Fibroblast of villous mesenchyme (primary cell): ENCODE measurements around the gene KDM2B. TPM values are rescaled to one million over a fixed set of nuclear protein-coding genes. Genes with fewer than 3 reads are reported as not detected.
A peak's percentile ranks its signal among the peaks of the same experiment; 100 is the strongest.

ENCODE experiments used
- DNase-seq: peaks from one replicate; pipeline ENCODE4 v3.0.0-alpha.2; 2010; ENCODE audit warnings: low read depth
- H3K4me3 ChIP-seq: 2 replicates; pipeline ENCODE4 v1.5.1; 2011; ENCODE audit warnings: low read depth, mild to moderate bottlenecking, low read length
- CTCF ChIP-seq: IDR thresholded peaks from 2 replicates; pipeline ENCODE4 v1.5.1; 2012; ENCODE audit warnings: low read depth, mild to moderate bottlenecking, low read length; ENCODE audit not compliant: insufficient read depth
- total RNA-seq: library from RNA; depleted of rRNA; stranded (reverse); fragments of >200 nt; gene quantifications from 2 replicates; pipeline ENCODE4 v1.2.3, GENCODE V29; 2012

The KDM2B gene
- total RNA-seq, 1 donor, result 28.1 TPM

GRCh38 chr12:121443911-121444841 is 136.6 kb downstream of the KDM2B start:
- no peak for TF ChIP-seq CTCF
- DNase-seq, result no peak

GRCh38 chr12:121443193-121443870 is 137.5 kb downstream of the KDM2B start:
- DNase-seq, result peak; percentile 71
- peak; percentile 87 for TF ChIP-seq CTCF
- no peak overlapping the region for H3K4me3 ChIP-seq

More at GRCh38 chr12:121443911-121444841, 136.6 kb downstream of the KDM2B start:
- no peak overlapping the region for H3K4me3 ChIP-seq

DNA sequence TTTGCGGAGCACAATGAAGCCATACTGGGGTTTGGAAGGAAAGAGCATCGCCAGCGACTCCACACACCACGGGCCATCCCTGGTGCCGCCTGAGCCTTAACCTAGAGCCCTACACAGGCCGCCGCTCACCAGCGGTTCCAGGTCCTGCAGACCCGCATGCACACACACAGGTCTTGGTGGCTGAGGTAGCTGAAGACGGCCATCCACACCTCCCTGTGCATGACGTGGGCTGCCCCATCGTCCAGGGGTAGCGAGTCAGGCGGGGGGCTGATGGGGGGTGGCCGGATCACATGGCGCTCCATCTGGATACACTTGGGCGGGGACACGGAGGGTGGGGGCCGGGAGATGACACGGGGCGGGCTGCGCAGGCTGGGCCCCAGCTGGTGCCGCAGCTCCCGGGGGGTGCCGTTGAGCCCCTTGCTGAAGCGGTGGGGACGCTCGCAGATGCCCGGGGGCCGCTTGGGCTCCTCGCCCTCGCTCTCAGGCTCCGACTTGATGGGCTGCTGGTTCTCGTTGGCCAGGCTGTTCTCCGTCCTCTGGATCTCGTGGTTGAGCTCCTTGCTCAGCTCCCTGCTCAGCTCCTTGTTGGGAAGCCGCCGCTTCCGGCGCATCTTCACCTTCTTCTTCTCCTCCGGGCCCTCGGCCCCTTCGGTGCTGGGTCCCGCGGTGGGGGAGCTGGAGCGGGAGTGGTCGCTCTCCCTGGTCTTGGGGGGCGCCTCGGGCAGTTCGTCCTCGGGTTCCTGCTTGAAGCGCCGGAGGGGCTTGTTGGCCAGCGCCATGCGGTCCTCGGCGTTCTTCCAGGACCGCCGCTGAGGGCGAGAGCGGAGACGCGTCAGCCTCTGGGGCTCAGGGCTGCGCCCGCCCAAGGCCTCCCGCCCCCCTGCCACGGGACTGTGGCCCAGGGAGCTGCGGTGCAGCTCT is 138.5 kb downstream of the KDM2B start:
- TF ChIP-seq CTCF, result no peak
- no peak overlapping the region for H3K4me3 ChIP-seq
- no peak for DNase-seq

DNA sequence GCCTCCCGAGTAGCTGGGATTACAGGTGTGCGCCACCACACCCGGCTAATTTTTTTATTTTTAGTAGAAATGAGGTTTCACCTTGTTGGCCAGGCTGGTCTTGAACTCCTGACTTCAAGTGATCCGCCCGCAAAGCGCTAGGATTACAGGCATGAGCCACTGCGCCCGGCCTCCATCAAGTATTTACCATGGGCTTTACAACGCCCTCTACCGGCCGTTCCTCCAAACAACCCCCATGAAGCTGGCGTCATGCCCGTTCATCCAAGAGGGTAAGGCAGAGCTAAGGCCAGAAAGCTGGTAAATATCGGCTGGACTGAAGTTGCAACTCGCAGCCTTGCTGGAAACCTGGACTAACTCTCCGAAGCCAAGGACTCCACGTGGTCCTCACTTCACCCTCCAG is 139.3 kb downstream of the KDM2B start:
- DNase-seq, result no peak
- no peak overlapping the region for H3K4me3 ChIP-seq
- TF ChIP-seq CTCF, result peak; percentile 18

GRCh38 chr12:121440768-121441167 is 140.1 kb downstream of the KDM2B start:
- no peak for DNase-seq
- no peak for TF ChIP-seq CTCF

GRCh38 chr12:121439715-121440114 is 141.1 kb downstream of the KDM2B start:
- H3K4me3 ChIP-seq, result no peak overlapping the region
- TF ChIP-seq CTCF, result no peak
- no peak for DNase-seq

More at GRCh38 chr12:121440768-121441167, 140.1 kb downstream of the KDM2B start:
- no peak overlapping the region for H3K4me3 ChIP-seq
